SK-N-SH (cell line): ENCODE measurements around the gene FADS1. TPM values are rescaled to one million over a fixed set of nuclear protein-coding genes. Genes with fewer than 3 reads are reported as not detected.

Experiments
- CTCF ChIA-PET: fragments of 300-600, 350-600 bp; formaldehyde crosslinking; extraction: SDS; loops from one replicate; lab custom pipeline; 2021; lab: Yijun Ruan, JAX
- POLR2A ChIA-PET: fragments of 350-600 bp; sonication (Branson Sonifier 250); formaldehyde crosslinking; extraction: SDS; loops from one replicate; lab custom pipeline; 2020; ENCODE audit warnings: antibody characterized with exemption, inconsistent platforms; lab: Yijun Ruan, JAX
- DNase-seq: peaks from one replicate; pipeline ENCODE4 v3.0.0; 2012
- H2AFZ ChIP-seq: fragments of 200-600 bp; sonication (generic); 2 replicates; pipeline ENCODE4 v1.8.1; 2016; ENCODE audit warnings: antibody characterized with exemption, mild to moderate bottlenecking, low read depth
- H3F3A ChIP-seq: fragments of 200-600 bp; sonication (generic); replicated peaks from 2 replicates; pipeline ENCODE3; 2016; ENCODE audit warnings: antibody characterized with exemption, mild to moderate bottlenecking; ENCODE audit not compliant: insufficient read depth
- H3K27ac ChIP-seq, 2 experiments: fragments of 200-500 bp in 1 of 2; fragments of 200-600 bp in 1 of 2; sonication (Bioruptor generic) in 1 of 2; sonication (generic), shearing (Covaris generic) in 1 of 2; 2 replicates each; pipeline versions ENCODE4 v1.5.1 to v1.6.1; 2014 to 2016; ENCODE audit warnings: low read depth in 2 of 2, inconsistent platforms in 1 of 2, low read length in 1 of 2, mild to moderate bottlenecking in 1 of 2, mixed read lengths in 1 of 2
- H3K27me3 ChIP-seq: fragments of 200-600 bp; sonication (generic), shearing (Covaris generic); 2 replicates; pipeline ENCODE4 v1.6.1; 2016; ENCODE audit warnings: mixed run types; ENCODE audit not compliant: insufficient read depth
- H3K36me3 ChIP-seq, 2 experiments: fragments of 200-500 bp in 1 of 2; fragments of 200-600 bp in 1 of 2; sonication (Bioruptor generic) in 1 of 2; sonication (generic) in 1 of 2; replicated peaks in 1 of 2; 2 replicates each; pipeline versions ENCODE3 to v1.5.1; 2014 to 2016; ENCODE audit warnings: low read length in 1 of 2, mild to moderate bottlenecking in 1 of 2; ENCODE audit not compliant: insufficient read depth in 2 of 2, control insufficient read depth in 1 of 2
- H3K4me1 ChIP-seq, 2 experiments: fragments of 200-500 bp in 1 of 2; fragments of 200-600 bp in 1 of 2; sonication (Bioruptor generic) in 1 of 2; sonication (generic), shearing (Covaris generic) in 1 of 2; 2 replicates each; pipeline versions ENCODE4 v1.5.1 to v1.6.1; 2014 to 2016; ENCODE audit warnings: low read depth in 1 of 2, low read length in 1 of 2, mixed run types in 1 of 2; ENCODE audit not compliant: insufficient read depth in 2 of 2, control insufficient read depth in 1 of 2
- H3K4me2 ChIP-seq: fragments of 200-600 bp; sonication (generic), shearing (Covaris generic); 2 replicates; pipeline ENCODE4 v1.6.1; 2017; ENCODE audit warnings: mixed run types
- H3K4me3 ChIP-seq, 2 experiments: fragments of 200-500 bp in 1 of 2; fragments of 200-600 bp in 1 of 2; sonication (Bioruptor generic) in 1 of 2; sonication (generic), shearing (Covaris generic) in 1 of 2; 2 replicates each; pipeline versions ENCODE4 v1.5.1 to v1.8.1; 2014 to 2016; ENCODE audit warnings: low read depth in 2 of 2, inconsistent platforms in 1 of 2, low read length in 1 of 2, mild to moderate bottlenecking in 1 of 2, mixed read lengths in 1 of 2, moderate library complexity in 1 of 2
- H3K79me2 ChIP-seq: fragments of 200-600 bp; sonication (generic); 2 replicates; pipeline ENCODE4 v1.8.1; 2017; ENCODE audit warnings: mild to moderate bottlenecking; ENCODE audit not compliant: insufficient read depth
- H3K9ac ChIP-seq: fragments of 200-600 bp; sonication (generic); 2 replicates; pipeline ENCODE4 v1.6.1; 2017; ENCODE audit warnings: mixed run types
- H3K9me2 ChIP-seq: fragments of 200-600 bp; sonication (generic); 2 replicates; pipeline ENCODE4 v1.6.1; 2017; ENCODE audit warnings: mixed run types
- H3K9me3 ChIP-seq: fragments of 200-600 bp; sonication (generic); 2 replicates; pipeline ENCODE4 v1.6.1; 2017; ENCODE audit warnings: mixed run types, mild to moderate bottlenecking, moderate library complexity
- H4K20me1 ChIP-seq: fragments of 200-600 bp; sonication (generic); 2 replicates; pipeline ENCODE4 v1.6.1; 2017; ENCODE audit warnings: mild to moderate bottlenecking, mixed run types; ENCODE audit not compliant: insufficient read depth
- ELF1 ChIP-seq: IDR thresholded peaks from 2 replicates; pipeline ENCODE4 v1.4.0; 2012
- EZH2phosphoT487 ChIP-seq: fragments of 200-600 bp; sonication (generic); IDR thresholded peaks from 2 replicates; pipeline ENCODE4 v1.6.1; 2017; ENCODE audit warnings: low read depth, mixed run types, mild to moderate bottlenecking, antibody characterized with exemption, moderate library complexity, borderline replicate concordance
- FOXM1 ChIP-seq: IDR thresholded peaks from 2 replicates; pipeline ENCODE4 v1.4.0; 2012; ENCODE audit warnings: low read depth, mild to moderate bottlenecking
- GATA2 ChIP-seq: sonication (generic); formaldehyde crosslinking; IDR thresholded peaks from 2 replicates; pipeline ENCODE4 v1.5.0; 2020; ENCODE audit warnings: mild to moderate bottlenecking, missing genetic modification reagents
- JUND ChIP-seq: IDR thresholded peaks from 2 replicates; pipeline ENCODE4 v1.4.0; 2012
- MXI1 ChIP-seq: IDR thresholded peaks from 2 replicates; pipeline ENCODE4 v1.6.1; 2012; ENCODE audit warnings: mild to moderate bottlenecking, low read depth, low read length, improper control_type of control experiment
- NRF1 ChIP-seq: IDR thresholded peaks from 2 replicates; pipeline ENCODE4 v1.6.1; 2012; ENCODE audit warnings: low read depth, mild to moderate bottlenecking, low read length
- RCOR1 ChIP-seq: fragments of 150-350 bp; IDR thresholded peaks from 2 replicates; pipeline ENCODE4 v1.6.1; 2017; ENCODE audit warnings: antibody characterized with exemption, low read length
- RFX5 ChIP-seq: IDR thresholded peaks from 2 replicates; pipeline ENCODE4 v1.6.1; 2012; ENCODE audit warnings: mild to moderate bottlenecking, improper control_type of control experiment, low read length
- TAF1 ChIP-seq: IDR thresholded peaks from 2 replicates; pipeline ENCODE4 v1.6.1; 2012; ENCODE audit warnings: low read depth, mild to moderate bottlenecking, low read length, moderate library complexity, borderline replicate concordance
- TEAD4 ChIP-seq: IDR thresholded peaks from 2 replicates; pipeline ENCODE4 v1.4.0; 2012; ENCODE audit warnings: mild to moderate bottlenecking, borderline replicate concordance; ENCODE audit not compliant: insufficient read depth
- USF1 ChIP-seq: IDR thresholded peaks from 2 replicates; pipeline ENCODE4 v1.4.0; 2012; ENCODE audit warnings: low read depth, borderline replicate concordance
- ZBTB33 ChIP-seq: IDR thresholded peaks from 2 replicates; pipeline ENCODE4 v1.4.0; 2012; ENCODE audit warnings: low read depth, borderline replicate concordance
- WGBS: methylation state at CpG from one replicate; pipeline ENCODE4 v1.1.6; 2017; ENCODE audit warnings: low lambda C conversion rate; 5-methylcytosine and 5-hydroxymethylcytosine counted together
- polyA plus RNA-seq, 3 experiments: library from polyadenylated mRNA; depleted of rRNA; stranded (reverse); fragments of >200 nt; gene quantifications; 2 replicates each; pipeline ENCODE4 v1.2.3, GENCODE V29; 2012
- TF ChIP-seq, protein P1 (sequence below): IDR thresholded peaks from 2 replicates; pipeline ENCODE4 v1.4.0; 2012; ENCODE audit warnings: low read depth

Gene FADS1
- polyA plus RNA-seq, 1 of the 3 experiments (the other 2 are of a cell fraction), result 20.6 TPM

DNA sequence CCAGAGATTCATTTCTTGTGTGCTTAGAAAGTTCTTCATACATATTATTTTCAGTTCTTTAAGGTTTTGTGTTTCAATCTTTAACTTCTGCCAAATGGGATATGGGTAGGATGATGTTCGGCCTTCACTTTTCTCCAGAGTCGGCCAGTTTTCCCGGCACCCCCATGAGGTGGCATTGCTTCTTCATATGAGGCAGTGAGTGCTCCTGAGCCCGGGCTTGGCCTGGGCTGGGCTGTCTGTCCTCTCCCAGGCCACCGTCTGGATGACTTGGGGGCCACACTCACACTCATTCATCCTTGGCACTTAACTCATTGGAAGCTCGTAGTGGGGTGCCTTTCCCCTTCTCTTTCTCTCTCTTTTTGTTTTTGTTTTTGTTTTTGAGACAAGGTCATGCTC is 35.1 kb upstream of the FADS1 start (continued):
- TF ChIP-seq ZBTB33, result no peak
- no peak for TF ChIP-seq USF1
- TF ChIP-seq RCOR1, result no peak
- TF ChIP-seq JUND, result no peak
- TF ChIP-seq NRF1, result no peak
- TF ChIP-seq, protein P1, sequence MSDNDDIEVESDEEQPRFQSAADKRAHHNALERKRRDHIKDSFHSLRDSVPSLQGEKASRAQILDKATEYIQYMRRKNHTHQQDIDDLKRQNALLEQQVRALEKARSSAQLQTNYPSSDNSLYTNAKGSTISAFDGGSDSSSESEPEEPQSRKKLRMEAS, result no peak
- TF ChIP-seq TAF1, result no peak
- TF ChIP-seq RFX5, result no peak

DNA sequence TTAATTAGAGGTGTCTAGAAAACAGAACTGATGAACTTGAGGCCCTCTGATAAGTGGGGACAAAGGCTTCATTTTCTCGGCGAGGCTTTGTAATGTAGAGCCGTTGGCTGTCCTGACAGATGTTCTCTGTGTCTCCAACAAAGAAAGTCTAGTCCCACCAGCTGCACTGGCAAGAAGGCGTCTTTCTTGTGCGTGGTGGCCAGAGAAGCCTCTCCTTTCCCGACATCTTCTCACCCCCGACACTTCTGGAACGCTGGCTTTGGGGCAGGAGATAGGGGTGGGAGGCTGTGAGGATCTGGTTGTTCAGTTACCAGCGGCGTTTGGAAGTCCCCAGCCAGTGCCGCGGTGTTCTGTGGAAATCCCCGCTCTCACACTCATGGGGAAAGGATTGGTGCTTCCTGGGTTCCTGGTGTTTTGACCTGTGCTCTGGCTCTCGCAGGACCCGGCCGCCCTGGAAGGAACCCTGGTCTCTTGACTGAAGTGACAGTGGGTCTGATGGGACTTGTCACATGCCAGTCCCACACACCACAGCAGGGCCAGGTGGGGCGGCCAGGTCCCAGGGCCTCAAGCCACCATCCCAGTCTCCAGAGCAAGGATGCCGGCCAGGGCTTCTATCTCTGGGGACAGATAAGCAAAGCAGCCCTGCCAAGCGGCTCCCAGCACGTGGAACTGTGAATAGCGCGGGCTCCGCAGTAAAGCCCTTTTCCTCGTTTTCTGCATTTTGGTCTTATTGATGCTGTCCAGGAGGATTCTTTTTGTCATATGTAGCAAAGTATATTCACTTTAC is 34.5 kb upstream of the FADS1 start:
- Histone ChIP-seq H3K4me3 (no peak overlapping the region), H3K36me3 (peaks cover 7 to 53% of the 10 kb centered on the region in 2 experiments)
- no peak for TF ChIP-seq ELF1
- no peak for TF ChIP-seq ZBTB33
- TF ChIP-seq GATA2, result no peak
- TF ChIP-seq MXI1, result no peak
- no peak for TF ChIP-seq FOXM1
- TF ChIP-seq TEAD4, result no peak
- no peak for TF ChIP-seq EZH2phosphoT487

More for the DNA sequence above, 34.5 kb upstream of the FADS1 start:
- Histone ChIP-seq H3K27ac (no peak overlapping the region), H3K9me3 (no peaks in the 10 kb centered on the region), H4K20me1 (no peaks in the 10 kb centered on the region), H3K9ac (no peak overlapping the region), H3K27me3 (no peaks in the 10 kb centered on the region), H2AFZ (no peak overlapping the region), H3F3A (no peaks in the 10 kb centered on the region), H3K4me1 (peaks cover 3 to 7% of the 10 kb centered on the region in 2 experiments; a peak in 2 of 4 replicates), H3K4me2 (no peak overlapping the region), H3K9me2 (no peaks in the 10 kb centered on the region), H3K79me2 (no peaks in the 10 kb centered on the region)
- CTCF ChIA-PET, result no interaction called here
- POLR2A ChIA-PET, result no interaction called here
- DNase-seq, result no peak
- WGBS, result 96% methylated on average over 17 of the region's 24 CpGs
